Memory B cell (primary cell): Measurements from ENCODE around the gene KCNJ10.
"Not testable (repeated sequence)": the region's sequence is repeated elsewhere in the genome, so short reads cannot be mapped to it uniquely, and the experiment has no call there.

ENCODE experiments used
- ATAC-seq: fragments of 150-1000 bp; cut with Tn5 transposase; 2 replicates; pipeline ENCODE4 v1.10.0; 2021; ENCODE audit warnings: low read depth, mild to moderate bottlenecking, moderate library complexity
- DNase-seq, 2 donors: peaks; one replicate each; pipeline ENCODE4 v3.0.0; 2022; ENCODE audit warnings: low spot score in 2 of 2
- H3K27ac Mint-ChIP-seq: one replicate; pipeline ENCODE4 v1.8.0; 2022; ENCODE audit warnings: mild to moderate bottlenecking, moderate library complexity, mixed read lengths
- H3K27me3 Mint-ChIP-seq: one replicate; pipeline ENCODE4 v1.8.0; 2022; ENCODE audit warnings: mixed read lengths
- H3K36me3 Mint-ChIP-seq: one replicate; pipeline ENCODE4 v1.8.0; 2022; ENCODE audit warnings: mild to moderate bottlenecking, mixed read lengths
- H3K4me1 Mint-ChIP-seq: one replicate; pipeline ENCODE4 v1.8.0; 2022; ENCODE audit warnings: mixed read lengths
- H3K4me3 Mint-ChIP-seq: one replicate; pipeline ENCODE4 v1.8.0; 2022; ENCODE audit warnings: mild to moderate bottlenecking, moderate library complexity, mixed read lengths
- H3K9me3 Mint-ChIP-seq: one replicate; pipeline ENCODE4 v1.8.0; 2022; ENCODE audit warnings: mixed read lengths

KCNJ10 gene

GRCh38 chr1:160069460-160070231 lies at the start of gene KCNJ10:
KCNJ10 (minus strand) TSS chr1:160070160; CDS start chr1:160042532, 27,628 bp downstream.
- Mint-ChIP-seq H3K4me3 (peak within 1 kb of the TSS; percentile 87), H3K27ac (no peak within 1 kb of the TSS)
- no peak for ATAC-seq

GRCh38 chr1:160118928-160119327 lies 49.0 kb upstream of the KCNJ10 start:
- DNase-seq (no peak), ATAC-seq (no peak)
- Mint-ChIP-seq H3K27ac (no peak overlapping the region), H3K4me1 (no peaks in the 10 kb centered on the region), H3K36me3 (no peaks in the 10 kb centered on the region), H3K27me3 (peaks cover 15% of the 10 kb centered on the region), H3K9me3 (no peaks in the 10 kb centered on the region), H3K4me3 (no peak overlapping the region)

More at GRCh38 chr1:160069460-160070231, at the start of gene KCNJ10:
- Mint-ChIP-seq H3K36me3 (no peaks in the 10 kb centered on the region), H3K4me1 (peaks cover 17% of the 10 kb centered on the region), H3K9me3 (no peaks in the 10 kb centered on the region), H3K27me3 (peaks cover 26% of the 10 kb centered on the region)
- DNase-seq: peak in 1 of 2 donors; percentile 35

- no peaks in the 10 kb centered on the region for H3K4me1 Mint-ChIP-seq
- H3K36me3 Mint-ChIP-seq: no peaks in the 10 kb centered on the region
- DNase-seq (no peak), ATAC-seq (no peak)
- H3K27ac Mint-ChIP-seq: no peak overlapping the region
- peaks cover 18% of the 10 kb centered on the region for H3K27me3 Mint-ChIP-seq
- no peak overlapping the region for H3K4me3 Mint-ChIP-seq
- H3K9me3 Mint-ChIP-seq: no peaks in the 10 kb centered on the region
These were observed 47.8 kb upstream of the KCNJ10 start for GRCh38 chr1:160117709-160118183.

GRCh38 chr1:160117300-160117699 lies 47.3 kb upstream of the KCNJ10 start:
- ATAC-seq: no peak
- Mint-ChIP-seq H3K27ac (no peak overlapping the region), H3K9me3 (no peaks in the 10 kb centered on the region), H3K27me3 (peaks cover 20% of the 10 kb centered on the region), H3K4me1 (no peaks in the 10 kb centered on the region), H3K4me3 (no peak overlapping the region), H3K36me3 (no peaks in the 10 kb centered on the region)
- DNase-seq: no peak

- Mint-ChIP-seq H3K4me3 (no peak overlapping the region), H3K27me3 (peaks cover 21% of the 10 kb centered on the region), H3K27ac (no peak overlapping the region), H3K36me3 (no peaks in the 10 kb centered on the region), H3K9me3 (no peaks in the 10 kb centered on the region), H3K4me1 (no peaks in the 10 kb centered on the region)
- ATAC-seq: no peak
- no peak for DNase-seq
These were observed 46.6 kb upstream of the KCNJ10 start for GRCh38 chr1:160116283-160117147.

GRCh38 chr1:160115545-160116282 lies 45.8 kb upstream of the KCNJ10 start, which contains the start of gene ATP1A2:
ATP1A2 (plus strand) TSS chr1:160115759; CDS start chr1:160115862, 103 bp downstream.
- Mint-ChIP-seq H3K4me3 (no peak within 1 kb of the TSS), H3K27ac (no peak within 1 kb of the TSS), H3K4me1 (no peaks in the 10 kb centered on the region), H3K36me3 (no peaks in the 10 kb centered on the region), H3K27me3 (peaks cover 21% of the 10 kb centered on the region), H3K9me3 (no peaks in the 10 kb centered on the region)
- DNase-seq: no peak
- no peak for ATAC-seq

- no peak overlapping the region for H3K27ac Mint-ChIP-seq
- no peaks in the 10 kb centered on the region for H3K36me3 Mint-ChIP-seq
- no peak overlapping the region for H3K4me3 Mint-ChIP-seq
- peaks cover 19% of the 10 kb centered on the region for H3K27me3 Mint-ChIP-seq
- no peaks in the 10 kb centered on the region for H3K9me3 Mint-ChIP-seq
- H3K4me1 Mint-ChIP-seq: no peaks in the 10 kb centered on the region
- ATAC-seq (no peak), DNase-seq (no peak)
These were observed 44.1 kb upstream of the KCNJ10 start for GRCh38 chr1:160114085-160114484.

GRCh38 chr1:160113407-160113806 lies 43.4 kb upstream of the KCNJ10 start:
- H3K9me3 Mint-ChIP-seq: no peaks in the 10 kb centered on the region
- ATAC-seq: no peak
- peaks cover 3% of the 10 kb centered on the region for H3K4me1 Mint-ChIP-seq
- DNase-seq: no peak
- H3K36me3 Mint-ChIP-seq: no peaks in the 10 kb centered on the region
- peaks cover 18% of the 10 kb centered on the region for H3K27me3 Mint-ChIP-seq
- H3K27ac Mint-ChIP-seq: no peak overlapping the region
- no peak overlapping the region for H3K4me3 Mint-ChIP-seq

GRCh38 chr1:160112357-160112756 lies 42.4 kb upstream of the KCNJ10 start:
- Mint-ChIP-seq H3K27me3 (peaks cover 18% of the 10 kb centered on the region), H3K36me3 (no peaks in the 10 kb centered on the region), H3K4me3 (no peak overlapping the region), H3K27ac (no peak overlapping the region), H3K9me3 (no peaks in the 10 kb centered on the region), H3K4me1 (peaks cover 3% of the 10 kb centered on the region)
- DNase-seq (no peak), ATAC-seq (no peak)

- H3K27ac Mint-ChIP-seq, DNase-seq, H3K36me3 Mint-ChIP-seq, H3K4me1 Mint-ChIP-seq, H3K4me3 Mint-ChIP-seq, H3K9me3 Mint-ChIP-seq, ATAC-seq: not testable (repeated sequence)
- H3K27me3 Mint-ChIP-seq: peaks cover 18% of the 10 kb centered on the region
These were observed 41.5 kb upstream of the KCNJ10 start for GRCh38 chr1:160111462-160111861.

GRCh38 chr1:160109686-160110085 lies 39.7 kb upstream of the KCNJ10 start:
- Mint-ChIP-seq H3K9me3 (no peaks in the 10 kb centered on the region), H3K4me3 (no peak overlapping the region), H3K4me1 (peaks cover 3% of the 10 kb centered on the region), H3K27ac (no peak overlapping the region), H3K36me3 (no peaks in the 10 kb centered on the region), H3K27me3 (peaks cover 16% of the 10 kb centered on the region)
- no peak for DNase-seq
- no peak for ATAC-seq

- Mint-ChIP-seq H3K36me3 (no peaks in the 10 kb centered on the region), H3K4me1 (peaks cover 3% of the 10 kb centered on the region), H3K4me3 (no peak overlapping the region), H3K27ac (no peak overlapping the region), H3K27me3 (peaks cover 15% of the 10 kb centered on the region), H3K9me3 (no peaks in the 10 kb centered on the region)
- peak; percentile 54 for ATAC-seq
- DNase-seq: no peak
These were observed 39.1 kb upstream of the KCNJ10 start for GRCh38 chr1:160108888-160109662.

GRCh38 chr1:160107512-160107911 lies 37.6 kb upstream of the KCNJ10 start:
- no peak for ATAC-seq
- no peaks in the 10 kb centered on the region for H3K9me3 Mint-ChIP-seq
- H3K27me3 Mint-ChIP-seq: peaks cover 10% of the 10 kb centered on the region
- no peak for DNase-seq
- H3K27ac Mint-ChIP-seq: no peak overlapping the region
- no peaks in the 10 kb centered on the region for H3K36me3 Mint-ChIP-seq
- no peak overlapping the region for H3K4me3 Mint-ChIP-seq
- H3K4me1 Mint-ChIP-seq: peaks cover 8% of the 10 kb centered on the region
